HepG2 (cell line): Measurements from ENCODE around the gene FAAP100.

Experiments used
- BRF2 ChIP-seq: sonication (generic); formaldehyde crosslinking; IDR thresholded peaks from 2 replicates; pipeline ENCODE4 v1.8.1; 2022; ENCODE audit warnings: mild to moderate bottlenecking, missing genetic modification reagents
- RBM22 ChIP-seq: fragments of 200-400 bp; formaldehyde crosslinking; optimal IDR thresholded peaks from 2 replicates; pipeline ENCODE3; 2017; ENCODE audit warnings: mild to moderate bottlenecking, low read length, moderate library complexity

DNA sequence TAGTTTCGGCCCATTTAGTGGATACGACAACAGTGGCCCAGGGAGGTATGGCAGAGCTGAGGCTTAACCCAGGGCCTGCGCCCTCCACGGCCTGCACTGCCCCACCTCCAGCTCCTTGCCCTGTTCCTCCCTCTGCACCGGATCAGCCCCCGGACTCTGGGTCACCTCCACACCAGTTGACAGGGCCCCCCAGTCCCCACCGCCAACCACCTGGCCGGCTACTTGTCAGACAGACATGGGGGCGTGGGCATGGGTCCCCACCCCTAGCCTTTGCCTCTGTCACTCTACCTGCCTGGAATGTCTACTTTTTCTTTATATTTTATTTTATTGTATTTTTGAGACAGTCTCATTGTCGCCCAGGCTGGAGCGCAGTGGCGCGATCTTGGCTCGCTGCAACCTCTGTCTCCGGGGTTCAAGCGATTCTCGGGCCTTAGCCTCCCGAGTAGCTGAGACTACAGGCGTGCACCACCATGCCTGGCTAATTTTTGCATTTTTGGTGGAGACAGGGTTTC lies 36.6 kb downstream of the FAAP100 start:
- TF ChIP-seq BRF2: no peak
- no peak for TF ChIP-seq RBM22
